Hepatocyte (in vitro differentiated cells): ENCODE results near the gene IDH3A. TPM values are rescaled to one million over a fixed set of nuclear protein-coding genes. Genes with fewer than 3 reads are reported as not detected.

Source experiments
- DNase-seq: peaks from one replicate; pipeline ENCODE4 v3.0.0-alpha.2; 2016; ENCODE audit warnings: low spot score
- H2AFZ ChIP-seq: fragments of 200-600 bp; sonication (generic); 2 replicates; pipeline ENCODE4 v1.6.0; 2016; ENCODE audit warnings: antibody characterized with exemption, mild to moderate bottlenecking
- H3K27ac ChIP-seq: fragments of 200-600 bp; sonication (generic); 2 replicates; pipeline ENCODE4 v1.5.1; 2016; ENCODE audit warnings: mild to moderate bottlenecking
- H3K27me3 ChIP-seq: fragments of 200-600 bp; sonication (generic); 2 replicates; pipeline ENCODE4 v1.6.1; 2016
- H3K36me3 ChIP-seq: fragments of 200-600 bp; sonication (generic); replicated peaks from 2 replicates; pipeline ENCODE4 v1.5.1; 2016; ENCODE audit warnings: low read depth; ENCODE audit not compliant: insufficient read depth
- H3K4me1 ChIP-seq: fragments of 200-600 bp; sonication (generic); 2 replicates; pipeline ENCODE4 v1.5.1; 2016; ENCODE audit warnings: mild to moderate bottlenecking, moderate library complexity; ENCODE audit not compliant: insufficient read depth
- H3K4me2 ChIP-seq: fragments of 200-600 bp; sonication (generic); 2 replicates; pipeline ENCODE4 v1.6.0; 2016
- H3K4me3 ChIP-seq: fragments of 200-600 bp; sonication (generic); 2 replicates; pipeline ENCODE4 v1.5.1; 2016; ENCODE audit warnings: mild to moderate bottlenecking
- H3K79me2 ChIP-seq: fragments of 200-600 bp; sonication (generic); 2 replicates; pipeline ENCODE4 v1.6.0; 2017; ENCODE audit warnings: mild to moderate bottlenecking
- H3K9me2 ChIP-seq: fragments of 200-600 bp; sonication (generic); replicated peaks from 2 replicates; pipeline ENCODE4 v1.6.0; 2017; ENCODE audit warnings: mild to moderate bottlenecking; ENCODE audit not compliant: insufficient read depth
- H3K9me3 ChIP-seq: fragments of 200-600 bp; sonication (generic); 2 replicates; pipeline ENCODE4 v1.5.1; 2016; ENCODE audit warnings: low read depth, mild to moderate bottlenecking
- H4K20me1 ChIP-seq: fragments of 200-600 bp; sonication (generic); 2 replicates; pipeline ENCODE4 v1.6.0; 2016; ENCODE audit warnings: mild to moderate bottlenecking; ENCODE audit not compliant: insufficient read depth, poor library complexity, severe bottlenecking
- CTCF ChIP-seq: fragments of 200-600 bp; sonication (generic); IDR thresholded peaks from 2 replicates; pipeline ENCODE4 v1.5.1; 2016; ENCODE audit warnings: antibody characterized with exemption, mild to moderate bottlenecking; ENCODE audit not compliant: poor library complexity
- EZH2 ChIP-seq: fragments of 200-600 bp; sonication (generic); IDR thresholded peaks from 2 replicates; pipeline ENCODE4 v1.6.1; 2016; ENCODE audit warnings: antibody characterized with exemption, mild to moderate bottlenecking, borderline replicate concordance
- EZH2phosphoT487 ChIP-seq: fragments of 200-600 bp; sonication (generic); IDR thresholded peaks from one replicate; pipeline ENCODE4 v1.6.1; 2018; ENCODE audit warnings: antibody characterized with exemption, mild to moderate bottlenecking, low read depth, moderate library complexity; ENCODE audit not compliant: unreplicated experiment, severe bottlenecking
- WGBS: methylation state at CpG from one replicate; pipeline ENCODE4 v1.1.6; 2016; ENCODE audit warnings: low lambda C conversion rate; ENCODE audit errors: missing lambda C conversion rate; 5-methylcytosine and 5-hydroxymethylcytosine counted together
- polyA plus RNA-seq: library from polyadenylated mRNA; unstranded; fragments of >200 nt; fragmentation: Nextera tagmentation; extraction: Ambion mirVana; gene quantifications from 2 replicates; pipeline ENCODE4 v1.2.1, GENCODE V29; 2016
- total RNA-seq: library from RNA; depleted of rRNA; stranded (reverse); fragments of >200 nt; gene quantifications from 2 replicates; pipeline ENCODE4 v1.2.3, GENCODE V29; 2014

IDH3A gene
- total and polyA plus RNA-seq, 2 experiments from 2014 or later, result 62.3 to 102 TPM

- H3K4me3 ChIP-seq, result no peak overlapping the region
- no peaks in the 10 kb centered on the region for H3K9me2 ChIP-seq
- H3K4me1 ChIP-seq, result no peaks in the 10 kb centered on the region
- H2AFZ ChIP-seq, result no peak overlapping the region
- 90% methylated on average over 15 of the region's 15 CpGs for WGBS
- H3K9me3 ChIP-seq, result no peaks in the 10 kb centered on the region
- H3K27ac ChIP-seq, result no peak overlapping the region
- H3K36me3 ChIP-seq, result no peaks in the 10 kb centered on the region
- no peaks in the 10 kb centered on the region for H4K20me1 ChIP-seq
- DNase-seq, result no peak
- no peaks in the 10 kb centered on the region for H3K79me2 ChIP-seq
- TF ChIP-seq EZH2phosphoT487 (no peak), EZH2 (no peak), CTCF (no peak)
- no peaks in the 10 kb centered on the region for H3K27me3 ChIP-seq
- no peak overlapping the region for H3K4me2 ChIP-seq
Observed at GRCh38 chr15:78194568-78194925, 45.4 kb downstream of the IDH3A start.

GRCh38 chr15:78195735-78196201 lies 46.6 kb downstream of the IDH3A start:
- H3K9me2 ChIP-seq, result no peaks in the 10 kb centered on the region
- no peak overlapping the region for H3K4me3 ChIP-seq
- no peak overlapping the region for H3K27ac ChIP-seq
- no peaks in the 10 kb centered on the region for H4K20me1 ChIP-seq
- 37% methylated on average over 7 of the region's 7 CpGs for WGBS
- DNase-seq, result peak; percentile 67
- no peaks in the 10 kb centered on the region for H3K27me3 ChIP-seq
- peak; percentile 67 for TF ChIP-seq CTCF
- TF ChIP-seq EZH2phosphoT487, result no peak
- H3K79me2 ChIP-seq, result no peaks in the 10 kb centered on the region
- H3K36me3 ChIP-seq, result no peaks in the 10 kb centered on the region
- no peak overlapping the region for H3K4me2 ChIP-seq
- H3K4me1 ChIP-seq, result no peaks in the 10 kb centered on the region
- no peaks in the 10 kb centered on the region for H3K9me3 ChIP-seq
- no peak overlapping the region for H2AFZ ChIP-seq

GRCh38 chr15:78197632-78198031 lies 48.5 kb downstream of the IDH3A start:
- Histone ChIP-seq H2AFZ (no peak overlapping the region), H3K36me3 (no peaks in the 10 kb centered on the region), H4K20me1 (no peaks in the 10 kb centered on the region), H3K4me2 (no peak overlapping the region), H3K9me2 (no peaks in the 10 kb centered on the region), H3K9me3 (no peaks in the 10 kb centered on the region), H3K4me1 (no peaks in the 10 kb centered on the region), H3K27me3 (no peaks in the 10 kb centered on the region), H3K79me2 (no peaks in the 10 kb centered on the region), H3K27ac (no peak overlapping the region), H3K4me3 (no peak overlapping the region)
- DNase-seq, result no peak
- 65% methylated on average over 6 of the region's 7 CpGs for WGBS
- TF ChIP-seq EZH2phosphoT487, result no peak
- TF ChIP-seq CTCF, result no peak
- TF ChIP-seq EZH2, result no peak
